K562 (cell line): ENCODE data around the gene FSCN2. TPM values are rescaled to one million over a fixed set of nuclear protein-coding genes. Genes with fewer than 3 reads are reported as not detected.

Source experiments
- ATAC-seq: fragments of 200-7000 bp; cut with Tn5 transposase; 3 replicates; pipeline ENCODE4 v1.9.1; 2020; ENCODE audit warnings: moderate library complexity
- BruUV-seq: library from RNA; stranded (reverse); fragments of 400-500 nt; replicated peaks from 2 replicates; lab custom pipeline; 2021; lab: Mats Ljungman, UMichigan
- CTCF ChIA-PET: fragments of 300-600 bp; formaldehyde crosslinking; extraction: SDS; loops from one replicate; lab custom pipeline; 2021; ENCODE audit warnings: low intra/inter-chr PET ratio; lab: Yijun Ruan, JAX
- POLR2A ChIA-PET: fragments of 300-600, 350-650 bp; sonication (Branson Sonifier 250); formaldehyde crosslinking; extraction: SDS; loops from one replicate; lab custom pipeline; 2021; ENCODE audit warnings: antibody characterized with exemption, inconsistent platforms; lab: Yijun Ruan, JAX
- DNase-seq, 4 experiments: peaks; one replicate each; pipeline versions ENCODE4 v3.0.0 to v3.0.0-alpha.2; 2011 to 2018; ENCODE audit warnings: low spot score in 3 of 4, mixed read lengths in 3 of 4; ENCODE audit errors: extremely low read depth in 1 of 4
- FAIRE-seq: peaks from 2 replicates; lab custom pipeline; 2011; peaks lifted over from hg19 to GRCh38; lab: Jason Lieb, UNC
- H2AFZ ChIP-seq: 2 replicates; pipeline ENCODE4 v1.6.0; 2011; ENCODE audit warnings: low read depth, low read length, control low read depth, inconsistent platforms
- H3K27ac ChIP-seq: fragments of 200-600 bp; 3 replicates; pipeline ENCODE4 v1.8.0; 2011; ENCODE audit warnings: low read depth, mild to moderate bottlenecking, control low read depth, inconsistent platforms, low read length, moderate library complexity, mixed read lengths; ENCODE audit errors: extremely low read depth
- H3K27me3 ChIP-seq, 2 experiments: fragments of 300-600 bp in 1 of 2; 2 replicates in 1 of 2; 3 replicates in 1 of 2; pipeline versions ENCODE4 v1.6.0 to v1.8.0; 2011; ENCODE audit warnings: inconsistent platforms in 2 of 2, low read length in 2 of 2, mild to moderate bottlenecking in 1 of 2, mixed read lengths in 1 of 2, moderate library complexity in 1 of 2; ENCODE audit not compliant: control insufficient read depth in 2 of 2, insufficient read depth in 2 of 2
- H3K36me3 ChIP-seq: fragments of 300-600 bp; 3 replicates; pipeline ENCODE4 v1.8.0; 2011; ENCODE audit warnings: mild to moderate bottlenecking, low read length, inconsistent platforms; ENCODE audit not compliant: control insufficient read depth, insufficient read depth
- H3K4me1 ChIP-seq, 2 experiments: fragments of 200-600 bp in 1 of 2; replicated peaks in 1 of 2; 2 replicates in 1 of 2; 3 replicates in 1 of 2; pipeline versions ENCODE4 v1.5.1 to v1.8.0; 2011; ENCODE audit warnings: inconsistent platforms in 2 of 2, low read length in 2 of 2, mild to moderate bottlenecking in 1 of 2, mixed read lengths in 1 of 2, moderate library complexity in 1 of 2; ENCODE audit not compliant: control insufficient read depth in 2 of 2, insufficient read depth in 2 of 2
- H3K4me2 ChIP-seq: 2 replicates; pipeline ENCODE4 v1.6.1; 2011; ENCODE audit warnings: low read length, control low read depth, inconsistent platforms, mixed read lengths; ENCODE audit not compliant: insufficient read depth
- H3K4me3 ChIP-seq: fragments of 200-600 bp; sonication (generic), shearing (Covaris generic); 2 replicates; pipeline ENCODE4 v1.5.1; 2016; ENCODE audit warnings: control low read depth, inconsistent platforms
- H3K79me2 ChIP-seq: fragments of 200-600 bp; 3 replicates; pipeline ENCODE4 v1.8.0; 2011; ENCODE audit warnings: low read length, inconsistent platforms; ENCODE audit not compliant: control insufficient read depth, insufficient read depth
- H3K9ac ChIP-seq, 2 experiments: 2 replicates each; pipeline versions ENCODE4 v1.6.0 to v1.6.1; 2011; ENCODE audit warnings: low read depth in 2 of 2, low read length in 2 of 2, control low read depth in 1 of 2, inconsistent platforms in 1 of 2, mild to moderate bottlenecking in 1 of 2, mixed read lengths in 1 of 2; ENCODE audit not compliant: insufficient read depth in 1 of 2
- H3K9me1 ChIP-seq: one replicate; pipeline ENCODE4 v1.6.0; 2011; ENCODE audit warnings: inconsistent platforms, mild to moderate bottlenecking, low read length, moderate library complexity; ENCODE audit not compliant: control insufficient read depth, insufficient read depth
- H3K9me3 ChIP-seq: replicated peaks from 2 replicates; pipeline ENCODE4 v1.5.1; 2011; ENCODE audit warnings: low read depth, low read length, inconsistent platforms; ENCODE audit not compliant: control insufficient read depth, insufficient read depth
- H4K20me1 ChIP-seq: replicated peaks from 2 replicates; pipeline ENCODE4 v1.6.1; 2011; ENCODE audit warnings: low read length, inconsistent platforms, mixed read lengths; ENCODE audit not compliant: control insufficient read depth, insufficient read depth
- BRD9 ChIP-seq: fragments of 450-650 bp; IDR thresholded peaks from 2 replicates; pipeline ENCODE4 v1.6.1; 2018; ENCODE audit warnings: low read depth; ENCODE audit not compliant: partially characterized antibody
- CTBP1 ChIP-seq: fragments of 450-650 bp; IDR thresholded peaks from 2 replicates; pipeline ENCODE4 v1.6.1; 2016; ENCODE audit warnings: borderline replicate concordance
- DIDO1 ChIP-seq: fragments of 450-650 bp; IDR thresholded peaks from 2 replicates; pipeline ENCODE4 v1.6.1; 2016; ENCODE audit warnings: low read depth, missing biosample characterization, missing genetic modification characterization
- ELF1 ChIP-seq: fragments of 200-800 bp; sonication (Bioruptor generic); IDR thresholded peaks from 2 replicates; pipeline ENCODE4 v1.6.1; 2016; ENCODE audit warnings: missing genetic modification characterization, missing compliant biosample characterization
- ERF ChIP-seq: fragments of 450-650 bp; formaldehyde crosslinking; IDR thresholded peaks from 2 replicates; pipeline ENCODE4 v1.4.0; 2020; ENCODE audit warnings: mild to moderate bottlenecking, mixed read lengths
- HDAC2 ChIP-seq: fragments of 450-650 bp; IDR thresholded peaks from 2 replicates; pipeline ENCODE4 v1.6.1; 2016; ENCODE audit warnings: mild to moderate bottlenecking
- KDM4B ChIP-seq, 2 experiments: fragments of 450-650 bp in 1 of 2; sonication (generic) in 1 of 2; IDR thresholded peaks; 2 replicates each; pipeline ENCODE4 v1.6.1; 2016 to 2017; ENCODE audit warnings: borderline replicate concordance in 2 of 2, antibody characterized with exemption in 1 of 2, low read depth in 1 of 2, mild to moderate bottlenecking in 1 of 2
- KLF6 ChIP-seq: fragments of 250-450 bp; sonication (Bioruptor Pico); IDR thresholded peaks from 2 replicates; pipeline ENCODE4 v1.4.0; 2020; ENCODE audit warnings: mild to moderate bottlenecking, moderate library complexity, borderline replicate concordance
- MCM7 ChIP-seq, 2 experiments: fragments of 450-650 bp; IDR thresholded peaks; 2 replicates each; pipeline ENCODE4 v1.6.1; 2016 to 2018
- MEIS2 ChIP-seq: fragments of 450-650 bp; IDR thresholded peaks from 2 replicates; pipeline ENCODE4 v1.6.1; 2014; ENCODE audit warnings: mild to moderate bottlenecking; ENCODE audit not compliant: partially characterized antibody
- MTA1 ChIP-seq: fragments of 450-650 bp; IDR thresholded peaks from 2 replicates; pipeline ENCODE4 v1.6.1; 2017; ENCODE audit warnings: borderline replicate concordance
- ZKSCAN1 ChIP-seq: fragments of 150-350 bp; IDR thresholded peaks from 2 replicates; pipeline ENCODE4 v1.6.1; 2016; ENCODE audit warnings: low read depth, low read length
- WGBS: fragments of 100-300 bp; shearing (Covaris generic); methylation state at CpG from one replicate; pipeline ENCODE4 v1.1.6; 2016; ENCODE audit warnings: low coverage, mixed read lengths; ENCODE audit not compliant: insufficient coverage; ENCODE audit errors: missing lambda C conversion rate; 5-methylcytosine and 5-hydroxymethylcytosine counted together
- in situ Hi-C: fragments of 300-500 bp; cut with MboI; formaldehyde crosslinking; loops from 4 replicates; pipeline ENCODE4 v1.15.0; 2018; ENCODE audit warnings: inconsistent platforms, mixed read lengths
- intact Hi-C: fragments of 100-400 bp; cut with micrococcal nuclease; formaldehyde crosslinking; loops from 2 replicates; pipeline ENCODE4 v1.14.2; 2022
- polyA plus RNA-seq, 8 experiments: library from polyadenylated mRNA; depleted of rRNA in 4 of 8; stranded (reverse) in 5 of 8; unstranded in 3 of 8; fragments of >200 nt; fragmentation: Nextera tagmentation in 2 of 8; fragmentation: Illumina TruSeq in 1 of 8; extraction: Ambion mirVana in 2 of 8; extraction: Trizol in 1 of 8; gene quantifications; 2 replicates each; pipeline versions ENCODE4 v1.2.1 to v1.2.3, GENCODE V29; 2011 to 2014; ENCODE audit warnings: inconsistent platforms in 1 of 8, missing spikeins in 1 of 8
- total RNA-seq, 7 experiments: library from RNA; depleted of rRNA in 6 of 7; stranded (reverse); fragments of >200 nt in 6 of 7; fragmentation: Illumina TruSeq in 2 of 7; extraction: Trizol in 2 of 7; gene quantifications; 2 replicates each; pipeline versions ENCODE4 v1.2.1 to v1.2.3, GENCODE V29; 2011 to 2021; ENCODE audit warnings: low replicate concordance in 1 of 7
- TF ChIP-seq, protein P1 (sequence below): fragments of 450-650 bp; formaldehyde crosslinking; IDR thresholded peaks from 2 replicates; pipeline ENCODE4 v1.4.0; 2022; ENCODE audit warnings: mild to moderate bottlenecking, moderate library complexity
- TF ChIP-seq, protein P2 (sequence below): fragments of 250-450 bp; sonication (Bioruptor Pico); IDR thresholded peaks from 2 replicates; pipeline ENCODE4 v1.5.1; 2021; ENCODE audit warnings: mild to moderate bottlenecking
- TF ChIP-seq, protein P3 (sequence below): sonication (generic); formaldehyde crosslinking; IDR thresholded peaks from 2 replicates; pipeline ENCODE4 v1.8.1; 2023; ENCODE audit warnings: mild to moderate bottlenecking, missing genetic modification reagents
- TF ChIP-seq, protein P4 (sequence below): fragments of 200-800 bp; sonication (Bioruptor generic); IDR thresholded peaks from 2 replicates; pipeline ENCODE4 v1.6.1; 2017; ENCODE audit warnings: missing genetic modification characterization, missing compliant biosample characterization

Gene FSCN2
- total and polyA plus RNA-seq, 9 of the 15 experiments (the other 6 are each of a cell fraction or from before 2014, with no cell fraction given): 0.08 TPM; not detected in 8

DNA sequence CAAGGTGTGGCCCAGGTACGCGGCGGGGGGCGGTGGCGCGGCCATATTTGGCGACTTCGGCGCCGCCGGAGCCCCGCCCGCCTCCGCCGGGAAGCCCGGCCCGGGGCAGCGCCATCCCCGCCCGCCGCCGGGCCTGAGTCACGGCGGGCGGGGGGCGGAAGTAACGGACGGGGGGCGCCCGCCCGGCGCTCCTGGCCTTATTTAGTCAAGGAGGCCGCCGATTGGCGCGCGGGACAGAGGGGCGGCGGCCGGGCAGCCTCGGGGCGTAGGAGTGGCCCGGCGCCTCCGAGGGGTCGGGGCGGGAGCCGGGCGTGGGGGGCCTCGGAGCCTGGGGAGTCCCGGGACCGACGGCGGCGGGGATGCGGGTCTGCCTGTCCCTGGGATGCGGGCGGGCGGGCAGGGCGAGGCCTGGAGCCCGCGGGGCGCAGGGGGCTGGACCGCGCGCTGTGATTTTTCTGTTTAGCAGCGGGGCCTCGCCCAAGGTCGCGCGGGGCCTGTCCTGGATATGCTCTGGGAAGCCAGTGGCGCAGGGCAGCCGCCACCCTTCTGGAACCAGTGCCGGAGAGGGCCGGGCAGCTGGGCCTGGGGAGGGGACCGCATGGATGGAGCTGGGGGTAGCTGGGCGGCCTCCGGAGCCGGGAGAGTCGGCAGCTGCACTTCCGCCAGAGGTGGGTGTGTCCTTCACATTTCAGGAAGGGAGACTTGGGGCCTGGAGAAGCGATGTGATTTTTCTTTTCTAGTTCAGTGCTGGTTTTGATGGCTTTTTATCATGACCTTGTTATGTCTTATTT lies 13.2 kb upstream of the FSCN2 start:
- in situ Hi-C loops: no loop called here
- POLR2A ChIA-PET: interaction anchor here (0.5 to 0.6 kb wide), 2 partner anchors 21 to 99 kb away, joined by 3 to 4 read pairs; no protein-coding TSS in a partner anchor
- peaks cover 25% of the 10 kb centered on the region for H3K36me3 ChIP-seq
- DNase-seq: peak; percentile 26 to 51 (median 29)
- no peak for FAIRE-seq
- H3K4me3 ChIP-seq: peak overlapping the region; percentile 36
- CTCF ChIA-PET: no interaction called here
- H3K9ac ChIP-seq: peak overlapping the region; percentile 78 to 98; a peak in 3 of 4 replicates
- no peaks in the 10 kb centered on the region for H3K27me3 ChIP-seq
- peaks cover 27% of the 10 kb centered on the region for H3K79me2 ChIP-seq
- BruUV-seq: no TSS peak
- intact Hi-C loops: no loop called here
- peaks cover 23% of the 10 kb centered on the region for H4K20me1 ChIP-seq
- ATAC-seq: no peak
- 0 out of 2 replicates have a peak, but pooled peaks cover 1% of the 10 kb centered on the region for H3K9me3 ChIP-seq
- no peak overlapping the region for H2AFZ ChIP-seq
- H3K9me1 ChIP-seq: peaks cover 9% of the 10 kb centered on the region
- peak overlapping the region; percentile 96; the same call in 1 of the 3 replicates for H3K27ac ChIP-seq
- H3K4me2 ChIP-seq: peak overlapping the region; percentile 47
- H3K4me1 ChIP-seq: peaks cover 30 to 85% of the 10 kb centered on the region in 2 experiments
- 53% methylated on average over 11 of the region's 82 CpGs for WGBS
- TF ChIP-seq MEIS2: no peak
- TF ChIP-seq ERF (CRISPR knock-in tag): no peak
- TF ChIP-seq, protein P1, sequence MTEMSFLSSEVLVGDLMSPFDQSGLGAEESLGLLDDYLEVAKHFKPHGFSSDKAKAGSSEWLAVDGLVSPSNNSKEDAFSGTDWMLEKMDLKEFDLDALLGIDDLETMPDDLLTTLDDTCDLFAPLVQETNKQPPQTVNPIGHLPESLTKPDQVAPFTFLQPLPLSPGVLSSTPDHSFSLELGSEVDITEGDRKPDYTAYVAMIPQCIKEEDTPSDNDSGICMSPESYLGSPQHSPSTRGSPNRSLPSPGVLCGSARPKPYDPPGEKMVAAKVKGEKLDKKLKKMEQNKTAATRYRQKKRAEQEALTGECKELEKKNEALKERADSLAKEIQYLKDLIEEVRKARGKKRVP (CRISPR knock-in tag): no peak
- peak; percentile 58 for TF ChIP-seq ELF1
- TF ChIP-seq MCM7 (IDR thresholded peaks at IDR 0.05): no peak
- no peak for TF ChIP-seq KDM4B (IDR thresholded peaks at IDR 0.05; ENCODE audit: borderline replicate concordance in 2 of 2, low read depth in 1 of 2)
- 0 out of 2 replicates have a peak, but pooled peaks have one; percentile 34 for TF ChIP-seq HDAC2
- TF ChIP-seq, protein P2, sequence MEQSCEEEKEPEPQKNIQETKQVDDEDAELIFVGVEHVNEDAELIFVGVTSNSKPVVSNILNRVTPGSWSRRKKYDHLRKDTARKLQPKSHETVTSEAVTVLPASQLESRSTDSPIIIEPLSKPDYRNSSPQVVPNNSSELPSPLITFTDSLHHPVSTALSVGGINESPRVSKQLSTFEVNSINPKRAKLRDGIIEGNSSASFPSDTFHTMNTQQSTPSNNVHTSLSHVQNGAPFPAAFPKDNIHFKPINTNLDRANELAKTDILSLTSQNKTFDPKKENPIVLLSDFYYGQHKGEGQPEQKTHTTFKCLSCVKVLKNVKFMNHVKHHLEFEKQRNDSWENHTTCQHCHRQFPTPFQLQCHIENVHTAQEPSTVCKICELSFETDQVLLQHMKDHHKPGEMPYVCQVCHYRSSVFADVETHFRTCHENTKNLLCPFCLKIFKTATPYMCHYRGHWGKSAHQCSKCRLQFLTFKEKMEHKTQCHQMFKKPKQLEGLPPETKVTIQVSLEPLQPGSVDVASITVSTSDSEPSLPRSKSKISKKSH (CRISPR knock-in tag): no peak
- no peak for TF ChIP-seq CTBP1
- no peak for TF ChIP-seq KLF6
- TF ChIP-seq, protein P3, sequence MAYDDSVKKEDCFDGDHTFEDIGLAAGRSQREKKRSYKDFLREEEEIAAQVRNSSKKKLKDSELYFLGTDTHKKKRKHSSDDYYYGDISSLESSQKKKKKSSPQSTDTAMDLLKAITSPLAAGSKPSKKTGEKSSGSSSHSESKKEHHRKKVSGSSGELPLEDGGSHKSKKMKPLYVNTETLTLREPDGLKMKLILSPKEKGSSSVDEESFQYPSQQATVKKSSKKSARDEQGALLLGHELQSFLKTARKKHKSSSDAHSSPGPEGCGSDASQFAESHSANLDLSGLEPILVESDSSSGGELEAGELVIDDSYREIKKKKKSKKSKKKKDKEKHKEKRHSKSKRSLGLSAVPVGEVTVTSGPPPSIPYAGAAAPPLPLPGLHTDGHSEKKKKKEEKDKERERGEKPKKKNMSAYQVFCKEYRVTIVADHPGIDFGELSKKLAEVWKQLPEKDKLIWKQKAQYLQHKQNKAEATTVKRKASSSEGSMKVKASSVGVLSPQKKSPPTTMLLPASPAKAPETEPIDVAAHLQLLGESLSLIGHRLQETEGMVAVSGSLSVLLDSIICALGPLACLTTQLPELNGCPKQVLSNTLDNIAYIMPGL: no peak
- no peak for TF ChIP-seq DIDO1
- no peak for TF ChIP-seq ZKSCAN1
- TF ChIP-seq, protein P4, sequence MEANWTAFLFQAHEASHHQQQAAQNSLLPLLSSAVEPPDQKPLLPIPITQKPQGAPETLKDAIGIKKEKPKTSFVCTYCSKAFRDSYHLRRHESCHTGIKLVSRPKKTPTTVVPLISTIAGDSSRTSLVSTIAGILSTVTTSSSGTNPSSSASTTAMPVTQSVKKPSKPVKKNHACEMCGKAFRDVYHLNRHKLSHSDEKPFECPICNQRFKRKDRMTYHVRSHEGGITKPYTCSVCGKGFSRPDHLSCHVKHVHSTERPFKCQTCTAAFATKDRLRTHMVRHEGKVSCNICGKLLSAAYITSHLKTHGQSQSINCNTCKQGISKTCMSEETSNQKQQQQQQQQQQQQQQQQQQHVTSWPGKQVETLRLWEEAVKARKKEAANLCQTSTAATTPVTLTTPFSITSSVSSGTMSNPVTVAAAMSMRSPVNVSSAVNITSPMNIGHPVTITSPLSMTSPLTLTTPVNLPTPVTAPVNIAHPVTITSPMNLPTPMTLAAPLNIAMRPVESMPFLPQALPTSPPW (CRISPR knock-in tag): peak; percentile 84
- no peak for TF ChIP-seq MTA1
- TF ChIP-seq BRD9: no peak
